ENCODE measurements around the gene OR11H6.
"Not testable (repeated sequence)": the region's sequence is repeated elsewhere in the genome, so short reads cannot be mapped to it uniquely, and the experiment has no call there.

OR11H6 gene

GRCh38 chr14:20247646-20248246, 24.2 kb downstream of the OR11H6 start:
- TF ChIP-seq ZNF70 (CRISPR knock-in tag; IDR thresholded peaks at IDR 0.05) (no peak), ZNF8 (CRISPR knock-in tag; IDR thresholded peaks at IDR 0.05) (peak; percentile 61; the same call in 1 of the 2 replicates)
- no peak for ATAC-seq

- ATAC-seq: peak; percentile 37; the same call in 2 of the 3 replicates
- TF ChIP-seq PATZ1 (CRISPR knock-in tag; IDR thresholded peaks at IDR 0.05; ENCODE audit: borderline replicate concordance) (no peak), TSHZ2 (CRISPR knock-in tag; IDR thresholded peaks at IDR 0.05) (no peak), GLIS3 (CRISPR knock-in tag; IDR thresholded peaks at IDR 0.05) (no peak), RARB (CRISPR knock-in tag; IDR thresholded peaks at IDR 0.05) (no peak), ZC3H10 (CRISPR knock-in tag; IDR thresholded peaks at IDR 0.05) (no peak), ZNF8 (CRISPR knock-in tag; IDR thresholded peaks at IDR 0.05) (no peak), POU6F1 (CRISPR knock-in tag; IDR thresholded peaks at IDR 0.05; ENCODE audit: borderline replicate concordance, low read depth) (no peak), TCF4 (CRISPR knock-in tag; IDR thresholded peaks at IDR 0.05; ENCODE audit: borderline replicate concordance) (no peak), BACH2 (CRISPR knock-in tag; IDR thresholded peaks at IDR 0.05; ENCODE audit: borderline replicate concordance) (no peak), ZFP30 (CRISPR knock-in tag; IDR thresholded peaks at IDR 0.05) (no peak), OSR1 (CRISPR knock-in tag; IDR thresholded peaks at IDR 0.05) (no peak)
Observed at GRCh38 chr14:20262642-20263128, 39.2 kb downstream of the OR11H6 start.

GRCh38 chr14:20264361-20264760, 40.9 kb downstream of the OR11H6 start:
- ATAC-seq: not testable (repeated sequence)

- no peak for ATAC-seq
- TF ChIP-seq ZNF70 (CRISPR knock-in tag; IDR thresholded peaks at IDR 0.05) (no peak), RARB (CRISPR knock-in tag; IDR thresholded peaks at IDR 0.05) (no peak), GLIS3 (CRISPR knock-in tag; IDR thresholded peaks at IDR 0.05) (no peak), CREB5 (CRISPR knock-in tag; IDR thresholded peaks at IDR 0.05; ENCODE audit: low read depth) (no peak), ISL1 (CRISPR knock-in tag; IDR thresholded peaks at IDR 0.05) (no peak), PATZ1 (CRISPR knock-in tag; IDR thresholded peaks at IDR 0.05; ENCODE audit: borderline replicate concordance) (no peak), BACH2 (CRISPR knock-in tag; IDR thresholded peaks at IDR 0.05; ENCODE audit: borderline replicate concordance) (no peak), SNAI2 (CRISPR knock-in tag; IDR thresholded peaks at IDR 0.05) (no peak), ESRRG (CRISPR knock-in tag; IDR thresholded peaks at IDR 0.05) (no peak), ARNTL (CRISPR knock-in tag; IDR thresholded peaks at IDR 0.05; ENCODE audit: borderline replicate concordance, low read depth) (no peak)
Observed at GRCh38 chr14:20274062-20274461, 50.6 kb downstream of the OR11H6 start.
